ENCODE data around the gene USP1.

USP1 gene

GRCh38 chr1:62481681-62482080 is 44.8 kb downstream of the USP1 start:
- Mint-ChIP-seq H3K36me3 (peaks cover 17% of the 10 kb centered on the region), H3K4me1 (peaks cover 8% of the 10 kb centered on the region)

GRCh38 chr1:62484824-62485468 is 48.1 kb downstream of the USP1 start:
- peaks cover 17% of the 10 kb centered on the region for H3K36me3 Mint-ChIP-seq
- H3K9me3 Mint-ChIP-seq, result no peaks in the 10 kb centered on the region
- ATAC-seq (ENCODE audit: low read depth), result no peak
- peak overlapping the region; percentile 61 for H3K4me3 Mint-ChIP-seq
- DNase-seq (ENCODE audit: low spot score in 2 of 2), result no peak
- H3K27me3 Mint-ChIP-seq, result no peaks in the 10 kb centered on the region
- H3K27ac Mint-ChIP-seq, result no peak overlapping the region
- peaks cover 8% of the 10 kb centered on the region for H3K4me1 Mint-ChIP-seq

More at GRCh38 chr1:62481681-62482080, 44.8 kb downstream of the USP1 start:
- ATAC-seq (ENCODE audit: low read depth) (no peak), DNase-seq (ENCODE audit: low spot score in 2 of 2) (no peak)
- Mint-ChIP-seq H3K4me3 (no peak overlapping the region), H3K9me3 (no peaks in the 10 kb centered on the region), H3K27me3 (no peaks in the 10 kb centered on the region), H3K27ac (no peak overlapping the region)

- H3K4me1 Mint-ChIP-seq, result peaks cover 6% of the 10 kb centered on the region
- peaks cover 15% of the 10 kb centered on the region for H3K36me3 Mint-ChIP-seq
- H3K27ac Mint-ChIP-seq, result no peak overlapping the region
- H3K27me3 Mint-ChIP-seq, result no peaks in the 10 kb centered on the region
- no peaks in the 10 kb centered on the region for H3K9me3 Mint-ChIP-seq
- no peak overlapping the region for H3K4me3 Mint-ChIP-seq
- DNase-seq (ENCODE audit: low spot score in 2 of 2), result no peak
- ATAC-seq (ENCODE audit: low read depth), result no peak
These were observed 51.1 kb downstream of the USP1 start for GRCh38 chr1:62487956-62488355.

GRCh38 chr1:62492521-62492920 is 55.7 kb downstream of the USP1 start:
- Mint-ChIP-seq H3K4me1 (no peaks in the 10 kb centered on the region), H3K9me3 (no peaks in the 10 kb centered on the region), H3K27me3 (no peaks in the 10 kb centered on the region), H3K4me3 (no peak overlapping the region), H3K36me3 (peaks cover 17% of the 10 kb centered on the region), H3K27ac (no peak overlapping the region)
- DNase-seq (ENCODE audit: low spot score in 2 of 2) (no peak), ATAC-seq (ENCODE audit: low read depth) (no peak)

DNA sequence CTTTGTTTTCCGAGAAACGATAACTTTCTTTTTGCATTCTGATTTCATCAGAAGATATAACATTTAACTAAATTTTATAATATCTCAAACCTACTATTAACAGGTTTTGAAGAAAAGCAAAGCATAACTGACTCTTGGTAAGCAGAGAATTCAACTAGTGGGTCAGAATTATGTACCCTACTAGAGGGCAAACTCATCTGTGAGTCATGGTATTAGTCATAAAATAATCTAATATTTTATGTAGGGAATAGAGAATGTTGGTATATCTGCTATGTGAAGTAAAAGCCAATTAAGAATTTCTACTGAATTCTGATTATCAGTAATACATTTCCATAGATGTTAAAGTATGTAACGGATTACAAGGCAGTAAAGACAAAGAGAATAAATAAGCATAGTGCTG is 56.8 kb downstream of the USP1 start:
- Mint-ChIP-seq H3K27ac (no peak overlapping the region), H3K4me1 (no peaks in the 10 kb centered on the region)
- no peak for DNase-seq (ENCODE audit: low spot score in 2 of 2)

DNA sequence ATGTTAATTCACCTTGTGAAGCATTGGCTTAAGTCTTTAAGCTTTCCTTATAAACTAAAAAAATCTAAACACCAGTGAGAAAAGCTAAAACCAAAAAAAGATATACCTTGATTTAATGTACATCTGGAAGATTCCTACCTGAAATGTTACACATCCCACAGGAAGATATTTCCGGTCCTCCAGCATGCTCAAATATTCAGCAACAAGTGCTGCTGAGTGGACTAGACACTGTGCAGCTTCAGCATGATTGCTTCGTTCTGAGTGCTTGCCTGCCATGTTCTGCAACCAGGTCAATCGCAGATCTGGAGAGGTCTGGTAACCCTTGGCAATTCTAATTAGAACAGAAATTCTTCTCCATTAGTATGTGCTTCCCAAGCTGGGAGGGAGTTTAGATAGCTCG is 57.3 kb downstream of the USP1 start:
- peaks cover 16% of the 10 kb centered on the region for H3K36me3 Mint-ChIP-seq
- no peaks in the 10 kb centered on the region for H3K9me3 Mint-ChIP-seq
- no peak overlapping the region for H3K4me3 Mint-ChIP-seq
- ATAC-seq (ENCODE audit: low read depth) (no peak), DNase-seq (ENCODE audit: low spot score in 2 of 2) (no peak)
- no peak overlapping the region for H3K27ac Mint-ChIP-seq
- H3K4me1 Mint-ChIP-seq, result no peaks in the 10 kb centered on the region
- H3K27me3 Mint-ChIP-seq, result no peaks in the 10 kb centered on the region

More for the DNA sequence above, 56.8 kb downstream of the USP1 start:
- no peaks in the 10 kb centered on the region for H3K9me3 Mint-ChIP-seq
- no peak for ATAC-seq (ENCODE audit: low read depth)
- peaks cover 16% of the 10 kb centered on the region for H3K36me3 Mint-ChIP-seq
- no peaks in the 10 kb centered on the region for H3K27me3 Mint-ChIP-seq
- no peak overlapping the region for H3K4me3 Mint-ChIP-seq

DNA sequence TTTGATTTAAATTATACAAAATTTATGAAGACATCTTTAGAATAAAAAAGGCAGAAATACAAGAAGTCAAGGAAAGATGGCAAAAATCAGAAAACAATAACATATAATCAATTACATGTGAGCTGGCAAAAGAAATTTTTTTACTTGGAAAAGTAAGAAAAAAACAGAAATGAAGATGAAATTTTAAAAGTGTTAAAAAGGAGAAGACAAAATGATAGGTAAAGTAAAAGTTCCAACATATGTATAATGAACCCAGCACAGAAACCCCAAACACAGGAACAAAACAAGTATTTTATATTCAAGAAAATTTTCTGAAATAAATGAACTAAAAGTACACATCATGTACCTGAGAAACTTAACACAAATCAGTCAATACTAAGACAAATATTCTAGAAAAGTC is 63.4 kb downstream of the USP1 start:
- Mint-ChIP-seq H3K4me1 (no peaks in the 10 kb centered on the region), H3K4me3 (no peak overlapping the region), H3K9me3 (no peaks in the 10 kb centered on the region), H3K27ac (no peak overlapping the region), H3K36me3 (peaks cover 11% of the 10 kb centered on the region), H3K27me3 (no peaks in the 10 kb centered on the region)
- DNase-seq (ENCODE audit: low spot score in 2 of 2) (no peak), ATAC-seq (ENCODE audit: low read depth) (no peak)

All from memory B cell (primary cell).